ENCODE measurements around the gene FAH.
A peak's percentile ranks its signal among the peaks of the same experiment; 100 is the strongest.
"Not testable (repeated sequence)": the region's sequence is repeated elsewhere in the genome, so short reads cannot be mapped to it uniquely, and the experiment has no call there.

Gene FAH

DNA sequence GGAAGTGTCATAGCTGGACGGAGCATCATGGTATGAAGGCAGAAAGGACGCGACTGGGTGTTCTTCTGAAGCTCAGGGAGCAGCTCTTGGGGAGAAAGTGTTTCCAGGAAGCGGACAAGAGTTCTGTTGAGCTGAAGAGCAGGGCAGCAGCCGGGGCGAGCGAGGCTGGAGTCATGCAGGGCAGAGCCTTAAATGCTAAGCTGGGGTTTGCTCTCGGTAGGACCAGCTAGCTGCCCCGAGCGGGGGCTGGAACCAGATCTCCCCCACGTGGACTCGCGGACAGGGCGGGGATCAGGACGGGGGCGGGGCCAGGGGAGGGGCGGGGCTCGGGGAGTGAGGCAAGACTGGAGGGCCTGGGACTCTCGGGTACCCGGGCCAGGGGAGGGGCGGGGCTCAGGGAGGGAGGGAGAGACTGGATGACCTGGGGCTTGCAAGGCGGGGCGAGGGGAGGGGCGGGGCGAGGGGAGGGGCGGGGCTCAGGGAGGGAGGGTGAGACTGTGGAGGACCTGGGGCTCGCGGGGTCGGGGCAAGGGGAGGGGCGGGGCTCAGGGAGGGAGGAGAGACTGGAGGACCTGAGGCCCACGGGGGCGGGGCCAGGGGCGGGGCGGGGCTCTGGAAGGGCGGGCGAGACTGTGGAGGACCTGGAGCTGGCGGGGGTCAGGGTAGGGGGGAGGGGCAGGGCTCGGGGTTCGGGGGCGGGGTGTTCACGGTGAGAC is 461 bp upstream of the FAH start:
- DNase-seq (ENCODE audit: low read depth) = peak; percentile 75

DNA sequence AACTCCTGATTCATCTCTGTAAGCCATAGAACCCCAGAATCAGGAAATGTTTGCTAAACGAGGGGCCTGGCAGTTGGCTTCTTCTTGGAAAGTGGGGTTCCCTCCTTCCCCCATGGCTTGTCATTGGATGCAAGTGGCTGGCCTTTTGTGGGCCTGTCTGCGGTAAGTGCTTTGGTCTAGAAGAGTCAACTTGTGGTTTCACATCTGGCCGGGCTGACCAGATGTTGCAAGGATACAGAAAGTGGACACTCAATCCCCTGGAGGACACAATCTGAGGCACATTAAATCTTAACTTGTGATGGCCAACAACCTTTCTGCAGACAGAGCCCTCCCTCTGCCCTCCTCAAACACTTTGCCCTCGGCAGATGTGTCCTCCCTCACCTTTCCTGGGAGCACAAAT is 1.1 kb downstream of the FAH start:
- DNase-seq (ENCODE audit: low read depth) = no peak

DNA sequence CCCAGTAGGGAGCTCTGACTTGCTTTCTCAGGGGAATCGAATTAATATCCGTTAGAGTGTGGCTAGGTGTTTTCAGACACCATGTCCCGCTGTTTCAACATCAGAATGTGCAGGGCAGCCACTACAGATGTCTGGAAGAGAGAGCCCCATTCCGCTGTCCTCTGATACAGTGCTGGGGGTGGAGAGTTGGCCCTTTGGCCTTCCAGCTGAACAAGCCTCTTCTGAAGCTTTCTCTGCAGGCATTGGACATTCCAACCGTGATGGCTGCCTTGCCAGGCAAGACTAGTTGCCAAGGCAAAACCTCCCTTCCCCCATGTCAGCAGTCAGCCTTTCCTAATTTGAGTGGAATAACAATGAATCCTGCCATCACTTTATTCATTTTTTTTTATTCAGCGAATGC is 1.5 kb downstream of the FAH start:
- DNase-seq (ENCODE audit: low read depth) = no peak

DNA sequence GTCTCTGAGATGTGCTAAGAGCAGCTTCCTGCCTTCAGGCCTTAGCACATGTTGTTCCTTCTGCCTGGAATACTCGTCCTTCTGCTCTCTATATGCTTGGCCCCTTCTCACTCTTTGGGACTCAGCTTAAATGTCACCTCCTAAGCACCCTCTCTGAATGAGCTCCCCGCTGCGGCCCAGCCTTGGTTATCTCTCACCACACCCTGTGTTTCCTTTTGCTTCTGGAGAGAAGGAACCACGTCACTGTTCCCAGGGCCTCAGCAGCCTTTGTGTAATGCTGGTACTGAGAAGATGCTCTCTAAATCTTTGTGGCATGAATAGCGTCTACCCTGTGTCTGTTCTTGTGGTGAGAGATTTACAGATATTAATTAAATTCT is 2.2 kb downstream of the FAH start:
- no peak for DNase-seq (ENCODE audit: low read depth)

DNA sequence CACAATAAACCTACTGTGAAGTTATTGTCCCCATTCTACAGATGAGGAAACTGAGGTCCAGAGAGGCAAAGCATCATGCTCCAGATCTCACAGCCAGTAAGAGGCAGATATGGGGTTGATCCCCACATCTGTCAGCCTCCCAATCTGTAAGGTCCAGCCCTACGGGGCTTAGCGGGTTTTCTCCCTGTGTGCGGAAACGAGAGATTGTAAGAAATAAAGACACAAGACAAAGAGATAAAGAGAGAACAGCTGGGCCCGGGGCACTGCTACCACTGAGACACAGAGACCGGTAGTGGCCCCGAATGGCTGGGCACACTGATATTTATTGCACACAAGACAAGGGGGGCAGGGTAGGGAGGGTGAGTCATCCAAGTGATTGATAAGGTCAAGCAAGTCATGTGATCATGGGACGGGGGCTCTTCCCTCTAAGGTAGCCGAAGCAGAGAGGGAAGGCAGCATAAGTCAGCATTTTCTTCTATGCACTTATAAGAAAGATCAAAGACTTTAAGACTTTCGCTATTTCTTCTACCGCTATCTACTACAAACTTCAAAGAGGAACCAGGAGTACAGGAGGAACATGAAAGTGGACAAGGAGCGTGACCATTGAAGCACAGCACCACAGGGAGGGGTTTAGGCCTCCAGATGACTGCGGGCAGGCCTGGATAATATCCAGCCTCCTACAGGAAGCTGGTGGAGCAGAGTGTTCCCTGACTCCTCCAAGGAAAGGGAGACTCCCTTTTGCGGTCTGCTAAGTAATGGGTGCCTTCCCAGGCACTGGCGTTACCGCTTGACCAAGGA is 2.8 kb downstream of the FAH start:
- DNase-seq (ENCODE audit: low read depth) = not testable (repeated sequence)

DNA sequence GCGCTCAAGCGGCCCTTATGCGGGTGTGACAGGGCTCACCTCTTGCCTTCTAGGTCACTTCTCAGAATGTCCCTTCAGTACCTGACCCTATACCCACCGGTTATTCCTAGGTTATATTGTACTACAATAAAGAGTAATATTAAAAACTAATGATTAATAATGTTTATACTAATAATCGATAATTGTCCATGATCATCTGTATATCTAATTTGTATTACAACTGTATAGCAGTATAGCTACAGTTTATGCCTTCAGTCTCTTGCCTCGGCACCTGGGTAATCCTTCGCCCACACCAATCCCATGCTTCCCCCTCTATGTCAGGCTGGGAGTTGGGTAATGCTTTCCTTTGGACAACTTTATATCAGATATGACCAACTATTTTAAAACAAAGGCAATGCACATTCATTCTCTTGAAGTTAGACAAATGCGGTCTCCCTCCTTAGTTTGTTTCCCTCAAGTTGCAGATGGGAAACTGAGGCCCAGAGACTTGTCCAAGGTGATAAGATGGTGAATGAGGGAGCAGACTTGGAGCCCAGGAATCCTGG is 3.4 kb downstream of the FAH start:
- no peak for DNase-seq (ENCODE audit: low read depth)

DNA sequence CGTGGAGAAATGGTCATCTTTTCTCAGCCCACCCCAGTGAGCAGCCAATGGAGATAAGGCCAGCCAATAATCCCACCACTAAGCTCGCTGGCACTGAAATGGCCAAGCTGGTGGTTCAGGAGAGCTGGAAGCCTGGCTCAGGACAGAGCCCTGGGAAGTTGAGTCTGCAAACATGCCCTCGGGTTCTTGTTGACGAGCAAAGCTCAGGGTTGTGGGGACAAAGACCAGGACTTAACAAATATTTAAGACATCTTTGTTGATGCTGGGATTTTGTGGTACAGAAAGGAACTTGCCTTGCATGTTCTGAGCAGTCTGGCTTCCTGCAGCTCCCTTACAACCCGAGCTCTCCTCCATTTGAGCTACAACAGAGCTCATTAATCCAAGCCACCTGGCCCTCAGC is 4.4 kb downstream of the FAH start:
- no peak for DNase-seq (ENCODE audit: low read depth)

DNA sequence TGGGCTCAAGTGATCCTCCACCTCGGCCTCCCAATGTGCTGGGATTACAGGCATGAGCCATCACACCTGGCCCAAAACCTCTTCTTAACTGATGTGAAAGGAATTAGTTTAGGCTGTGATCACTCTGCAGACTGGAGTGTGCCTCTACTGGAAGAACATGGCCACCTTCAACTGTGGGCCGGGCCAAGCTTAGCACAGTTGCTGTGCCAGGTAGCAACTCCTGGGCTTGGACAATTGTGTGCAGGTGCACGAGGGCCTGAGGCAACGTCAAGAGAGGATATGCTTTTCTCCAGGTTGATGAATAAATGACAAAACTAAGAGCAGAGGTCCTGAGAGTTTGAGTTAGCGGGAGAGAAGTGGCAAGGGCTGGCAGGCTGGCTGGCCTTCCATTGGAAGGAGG is 6.5 kb downstream of the FAH start:
- no peak for DNase-seq (ENCODE audit: low read depth)

DNA sequence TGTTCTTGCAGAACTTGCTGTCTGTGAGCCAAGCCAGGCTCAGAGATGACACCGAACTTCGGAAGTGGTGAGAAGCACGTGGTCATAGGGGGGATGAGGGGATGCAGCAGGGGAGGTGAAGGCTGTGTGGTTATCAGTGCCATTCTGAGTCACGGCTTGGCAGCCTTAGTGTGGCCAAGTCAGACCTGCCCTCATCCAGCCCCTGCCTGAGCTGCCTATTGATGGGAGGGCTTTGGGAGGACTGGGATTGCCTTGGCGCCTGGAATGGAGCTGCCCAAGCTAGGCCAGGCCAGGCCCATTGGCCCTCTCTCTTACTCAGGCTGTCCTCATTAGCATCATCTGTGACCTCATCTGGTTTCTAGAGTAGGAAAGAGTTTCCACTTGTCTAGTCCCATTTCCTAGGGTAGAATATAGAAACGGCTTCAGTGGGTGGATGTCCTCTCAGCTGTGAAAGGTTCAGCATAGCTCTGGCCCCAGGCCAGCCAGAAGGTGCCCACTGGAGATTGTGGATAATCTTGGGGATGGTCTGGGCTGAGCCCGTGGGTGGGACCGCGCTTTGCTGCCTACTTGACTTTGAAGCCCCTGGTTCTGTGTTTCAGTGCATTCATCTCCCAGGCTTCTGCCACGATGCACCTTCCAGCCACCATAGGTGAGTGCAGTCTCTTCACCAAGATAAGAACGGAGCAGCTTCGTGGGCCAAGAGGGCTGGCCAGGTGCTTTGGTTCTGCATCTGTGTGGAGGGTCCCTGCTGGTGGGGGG is 7.2 kb downstream of the FAH start:
- no peak for DNase-seq (ENCODE audit: low read depth)

DNA sequence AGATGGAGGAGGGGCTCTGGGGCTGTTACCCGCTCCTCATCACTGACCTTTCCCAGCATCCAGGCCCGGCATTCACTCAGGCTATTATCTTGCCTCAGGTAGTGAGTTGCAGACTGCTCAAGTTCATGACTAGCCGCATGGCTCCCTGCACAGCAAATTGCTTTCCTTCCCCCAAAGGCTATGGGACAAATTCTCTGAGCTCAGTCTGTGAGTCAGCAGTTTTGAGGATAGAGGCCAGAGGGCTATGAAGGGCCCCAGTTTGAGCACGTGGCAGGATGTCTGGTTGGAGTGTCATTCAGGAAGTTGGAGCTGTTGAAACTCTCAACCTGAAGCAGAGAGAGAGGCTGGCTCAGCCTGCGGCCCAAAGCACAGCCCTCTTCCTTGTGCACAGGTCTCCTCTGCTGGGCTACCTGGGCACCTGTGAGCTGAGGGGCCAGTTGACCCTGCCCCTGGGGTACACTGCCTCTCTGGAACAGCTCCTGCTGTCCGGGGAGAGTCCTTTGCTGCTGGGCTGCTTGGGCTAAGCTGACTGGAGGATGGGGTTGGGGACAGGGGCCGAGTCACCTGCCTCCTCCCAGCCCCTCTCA is 7.9 kb downstream of the FAH start:
- DNase-seq (ENCODE audit: low read depth) = no peak

DNA sequence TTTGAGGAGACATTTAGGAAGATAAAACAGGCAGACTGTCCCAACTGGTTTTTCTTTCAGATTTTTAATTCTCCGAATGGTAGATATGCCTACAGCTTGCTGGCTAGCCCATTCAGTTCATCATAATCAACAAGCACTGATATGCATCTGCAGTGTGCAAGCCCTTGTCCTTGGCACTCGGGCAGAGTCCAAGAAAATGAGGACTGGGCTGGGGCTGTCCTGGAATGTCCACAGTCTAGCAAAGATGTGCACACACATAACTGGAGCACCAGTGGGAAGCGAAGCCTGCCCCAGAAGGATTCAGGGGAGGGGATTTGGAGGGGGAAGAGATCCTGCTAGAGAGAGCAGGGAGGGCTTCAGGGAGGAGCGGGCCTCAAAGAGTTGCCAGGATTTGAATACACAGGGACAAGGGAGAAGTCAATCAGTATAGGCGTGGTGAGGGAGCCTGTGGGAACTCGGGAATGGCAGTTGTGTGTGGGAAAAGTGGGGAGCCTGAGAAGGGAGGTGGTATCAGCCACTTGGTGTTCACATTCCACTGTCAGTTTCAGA is 8.7 kb downstream of the FAH start:
- DNase-seq (ENCODE audit: low read depth) = no peak

DNA sequence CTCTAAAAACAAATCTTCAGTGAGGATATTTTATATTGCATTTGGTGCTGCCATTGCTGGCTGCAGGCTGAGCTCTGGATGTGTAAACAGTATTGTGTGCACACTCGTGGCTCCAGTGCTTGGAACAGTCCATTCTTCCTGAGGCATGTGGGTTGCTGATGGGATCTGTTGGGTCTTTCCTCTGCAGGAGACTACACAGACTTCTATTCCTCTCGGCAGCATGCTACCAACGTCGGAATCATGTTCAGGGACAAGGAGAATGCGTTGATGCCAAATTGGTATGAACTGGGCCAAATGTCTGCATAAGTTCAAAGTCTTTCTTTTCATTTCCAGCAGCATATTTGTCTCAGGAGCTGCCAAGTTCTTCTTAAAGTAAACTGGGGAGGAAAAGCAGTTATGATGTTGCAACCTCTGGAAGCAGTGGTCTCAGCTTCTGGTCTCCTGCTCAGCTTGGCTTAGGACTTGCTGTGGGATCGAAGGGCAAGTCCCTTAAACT is 9.3 kb downstream of the FAH start:
- DNase-seq (ENCODE audit: low read depth) = no peak

DNA sequence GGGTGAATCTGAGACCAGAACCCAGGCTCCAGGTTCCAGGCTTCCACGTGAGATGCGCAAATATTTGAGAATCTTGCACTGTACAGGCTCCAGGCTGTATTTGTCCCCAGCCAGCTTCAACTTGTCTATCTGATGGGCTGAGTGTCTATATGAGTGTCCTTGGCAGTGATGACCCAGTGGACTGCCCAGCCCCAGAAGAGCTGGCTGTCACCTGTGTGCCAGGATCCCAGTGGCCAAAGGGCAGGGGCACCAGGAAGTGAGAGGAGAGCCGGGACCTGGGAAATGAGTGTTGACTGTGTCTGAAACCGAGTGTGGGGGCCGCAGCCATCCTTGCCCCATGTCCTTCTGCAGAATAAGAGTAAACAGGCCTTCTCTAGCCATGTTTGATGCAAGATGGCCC is 10.4 kb downstream of the FAH start:
- no peak for DNase-seq (ENCODE audit: low read depth)

DNA sequence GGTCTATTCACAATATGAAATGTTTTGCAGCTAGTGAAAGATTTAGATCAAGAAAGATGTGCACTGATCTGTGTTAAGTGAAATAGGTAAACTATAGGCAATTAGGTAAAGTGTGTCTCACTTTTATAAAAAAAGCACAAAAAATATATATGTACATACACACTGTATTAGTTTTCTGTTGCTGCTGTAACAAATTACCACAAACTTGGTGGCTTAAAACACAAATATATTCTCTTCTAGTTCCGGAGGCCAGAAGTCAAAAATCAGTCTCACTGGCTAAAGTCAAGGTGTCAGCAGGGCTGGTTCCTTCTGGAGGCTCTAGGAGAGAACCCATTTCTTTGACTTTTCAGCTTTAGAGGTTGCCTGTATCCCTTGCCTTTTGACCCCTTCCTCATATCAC is 11.1 kb downstream of the FAH start:
- DNase-seq (ENCODE audit: low read depth) = no peak

DNA sequence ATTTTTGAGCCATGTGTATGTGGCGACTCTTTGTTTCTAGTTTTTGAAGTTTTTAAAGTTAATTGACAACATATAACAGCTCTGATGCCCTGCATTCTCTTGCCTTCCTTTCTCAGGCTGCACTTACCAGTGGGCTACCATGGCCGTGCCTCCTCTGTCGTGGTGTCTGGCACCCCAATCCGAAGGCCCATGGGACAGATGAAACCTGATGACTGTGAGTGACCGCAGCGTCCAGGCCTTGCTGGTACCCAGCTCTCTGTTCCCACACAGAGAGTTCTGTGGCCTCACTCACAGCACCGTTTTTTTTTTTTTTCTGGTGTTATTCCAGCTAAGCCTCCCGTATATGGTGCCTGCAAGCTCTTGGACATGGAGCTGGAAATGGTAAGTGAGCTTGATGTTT is 15.1 kb downstream of the FAH start:
- DNase-seq (ENCODE audit: low read depth) = no peak

DNA sequence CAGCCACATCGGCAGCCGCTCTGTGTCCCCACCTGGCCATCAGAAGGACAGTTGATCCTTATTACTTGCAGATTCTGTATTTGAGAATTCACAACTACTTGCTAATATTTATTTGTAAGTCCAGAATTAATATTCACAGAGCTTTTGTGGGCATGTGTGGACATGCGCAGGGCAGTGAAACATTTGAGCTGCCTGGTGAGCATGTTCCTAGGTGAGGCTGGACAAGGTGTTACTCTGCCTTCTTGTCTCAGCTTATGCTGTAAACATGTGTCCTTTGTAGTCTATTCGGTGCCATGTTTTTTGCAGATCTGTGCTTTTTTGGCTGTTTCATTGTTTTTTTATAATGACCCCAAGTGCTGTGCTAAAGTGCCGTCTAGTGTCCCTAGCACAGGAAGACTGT is 15.6 kb downstream of the FAH start:
- DNase-seq (ENCODE audit: low read depth) = no peak

DNA sequence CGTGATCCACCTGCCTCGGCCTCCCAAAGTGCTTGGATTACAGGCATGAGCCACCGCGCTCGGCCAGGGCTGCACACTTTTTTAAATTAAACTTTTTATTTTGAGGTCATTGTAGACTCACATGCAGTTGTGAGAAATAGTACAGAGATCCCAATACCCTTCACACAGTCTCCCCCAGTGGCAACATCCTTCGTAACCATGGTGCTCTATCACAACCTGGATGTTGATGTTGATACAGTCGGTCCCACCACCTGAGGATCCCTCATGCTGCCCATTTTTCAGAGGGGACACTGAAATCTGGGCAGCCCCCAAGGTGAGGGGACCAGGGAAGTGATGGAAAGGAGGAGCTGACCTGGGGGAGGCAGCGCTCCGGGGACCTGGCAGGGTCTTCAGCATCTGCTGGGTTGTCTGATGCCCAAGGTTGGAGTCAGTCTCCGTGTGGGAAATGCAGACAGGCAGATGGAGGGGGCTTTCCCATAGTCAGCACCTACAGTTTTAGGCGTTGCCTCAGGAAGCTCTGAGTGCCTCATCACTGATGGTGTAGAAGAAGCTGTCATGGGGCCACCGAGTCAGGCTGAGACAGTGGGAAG is 17.1 kb downstream of the FAH start:
- no peak for DNase-seq (ENCODE audit: low read depth)

DNA sequence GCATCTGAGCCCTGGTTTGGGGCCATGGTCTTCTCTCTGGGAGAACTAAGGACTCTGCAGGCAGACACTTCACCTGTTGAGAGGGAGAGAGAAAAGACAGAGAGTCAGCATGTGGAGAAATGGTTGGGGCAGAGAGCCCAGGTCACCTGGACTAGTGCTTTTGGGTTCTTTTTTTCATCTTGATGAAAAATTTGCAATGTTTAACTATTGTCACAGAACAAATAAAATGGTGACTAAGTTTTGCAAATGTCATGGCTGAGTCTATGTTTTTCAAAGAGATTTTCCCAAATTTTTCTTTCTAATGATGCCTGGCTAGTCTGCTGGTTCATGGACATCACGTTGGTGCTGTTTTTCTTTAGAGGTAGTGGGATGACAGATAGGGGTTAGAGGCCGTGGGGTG is 17.8 kb downstream of the FAH start:
- DNase-seq (ENCODE audit: low read depth) = no peak

DNA sequence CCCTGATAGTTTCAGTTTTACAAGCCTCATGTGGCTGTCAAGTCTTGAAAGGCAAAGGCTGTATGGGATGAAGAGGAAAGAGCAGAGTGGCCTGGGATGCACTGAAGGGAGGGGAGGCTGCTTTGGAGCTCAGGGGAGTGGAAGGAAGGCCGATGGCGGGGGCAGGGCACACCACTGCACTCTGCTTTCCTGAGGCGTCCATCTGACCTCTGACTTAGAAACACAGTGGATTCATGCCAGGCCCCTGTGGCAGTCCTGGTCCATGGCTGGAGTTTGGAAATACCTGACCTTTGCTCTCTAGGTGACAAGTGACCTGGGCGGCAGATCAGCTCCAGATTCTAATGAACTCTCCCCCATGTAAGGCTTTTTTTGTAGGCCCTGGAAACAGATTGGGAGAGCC is 19.0 kb downstream of the FAH start:
- DNase-seq (ENCODE audit: low read depth) = no peak

DNA sequence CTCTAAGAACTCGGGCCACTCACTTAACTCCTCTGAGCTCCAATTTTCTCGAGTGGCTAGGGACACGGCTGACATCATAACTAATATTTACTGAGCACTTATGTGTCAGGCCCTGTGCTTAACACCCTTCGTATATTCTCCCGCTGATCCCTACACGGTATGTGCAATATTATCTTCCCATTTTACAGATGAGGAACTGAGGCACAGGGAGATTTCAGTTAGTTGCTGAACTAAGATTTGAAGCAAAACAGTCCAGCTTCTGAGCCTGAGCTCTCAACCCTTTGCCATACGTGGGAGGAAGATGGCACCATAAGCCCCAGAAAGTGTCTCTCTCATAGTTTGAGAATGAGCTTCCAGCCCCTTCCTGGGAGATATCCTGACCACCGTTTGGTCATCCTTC is 19.6 kb downstream of the FAH start:
- no peak for DNase-seq (ENCODE audit: low read depth)

DNA sequence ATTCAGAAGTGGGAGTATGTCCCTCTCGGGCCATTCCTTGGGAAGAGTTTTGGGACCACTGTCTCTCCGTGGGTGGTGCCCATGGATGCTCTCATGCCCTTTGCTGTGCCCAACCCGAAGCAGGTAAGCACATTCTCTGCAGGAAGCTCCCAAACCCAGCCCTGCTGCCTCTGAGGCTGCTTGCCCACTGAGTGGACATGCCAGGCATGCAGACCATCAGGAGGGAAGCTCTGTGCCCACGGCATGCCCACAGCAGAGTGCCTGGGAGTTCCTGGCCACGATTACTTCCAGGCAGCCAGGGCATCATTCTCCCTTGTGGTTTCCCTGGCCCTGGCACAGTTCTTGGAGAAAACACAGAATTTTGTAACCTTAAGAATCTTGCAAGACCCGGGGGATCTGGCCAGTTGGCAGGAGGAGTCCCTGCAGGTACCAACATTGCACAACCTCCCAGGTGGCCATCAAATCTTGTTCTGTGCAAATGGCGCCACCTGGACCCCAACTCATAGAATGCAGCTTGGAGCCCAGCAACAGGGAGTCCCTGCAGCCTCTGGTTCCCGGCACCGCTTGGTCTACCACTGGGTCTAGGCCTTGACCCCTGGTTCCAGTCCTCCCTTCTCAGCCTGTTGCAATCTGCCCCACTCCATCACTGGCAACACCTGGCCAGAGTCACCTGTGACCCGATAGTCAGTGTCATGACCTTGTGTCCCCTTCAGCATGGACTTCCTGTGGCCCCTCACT is 20.4 kb downstream of the FAH start:
- DNase-seq (ENCODE audit: low read depth) = peak; percentile 31

Measured in stimulated activated CD8-positive, alpha-beta memory T cell treated with anti-CD3 and anti-CD28 coated beads, Interleukin-12 subunit alpha, Interleukin-12 subunit beta, amount 100 ng/mL, for 4 hours (primary cell).